Loucy (cell line): ENCODE measurements around the gene SLC35D3.

Source experiments
- EZH2phosphoT487 ChIP-seq: fragments of 200-600 bp; IDR thresholded peaks from 2 replicates; pipeline ENCODE4 v1.6.1; 2018; ENCODE audit warnings: antibody characterized with exemption, mild to moderate bottlenecking, moderate library complexity, borderline replicate concordance
- TF ChIP-seq, protein P1 (sequence below): fragments of 200-600 bp; sonication (generic); conservative IDR thresholded peaks from 2 replicates; pipeline ENCODE4 v1.5.1; 2014; ENCODE audit warnings: mild to moderate bottlenecking, antibody characterized with exemption, low read length

DNA sequence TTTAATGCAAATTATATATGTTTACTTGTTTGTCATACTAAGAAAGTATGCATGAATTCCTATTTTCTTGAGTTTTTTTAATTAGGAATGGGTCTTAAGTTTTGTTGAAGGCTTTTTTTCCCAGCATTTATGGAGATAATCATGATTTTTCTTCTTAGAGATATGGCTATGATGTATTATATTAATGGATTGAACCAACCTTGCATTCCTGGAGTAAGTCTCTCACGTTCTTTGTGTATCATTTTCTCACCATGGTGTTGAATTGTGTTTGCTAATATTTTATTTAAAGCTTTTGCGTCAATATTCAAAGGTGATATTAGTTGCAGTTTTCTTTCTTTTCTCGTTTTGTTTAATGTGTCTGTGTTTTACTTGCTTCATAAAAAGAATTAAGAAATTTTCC is 48.4 kb upstream of the SLC35D3 start:
- TF ChIP-seq, protein P1, sequence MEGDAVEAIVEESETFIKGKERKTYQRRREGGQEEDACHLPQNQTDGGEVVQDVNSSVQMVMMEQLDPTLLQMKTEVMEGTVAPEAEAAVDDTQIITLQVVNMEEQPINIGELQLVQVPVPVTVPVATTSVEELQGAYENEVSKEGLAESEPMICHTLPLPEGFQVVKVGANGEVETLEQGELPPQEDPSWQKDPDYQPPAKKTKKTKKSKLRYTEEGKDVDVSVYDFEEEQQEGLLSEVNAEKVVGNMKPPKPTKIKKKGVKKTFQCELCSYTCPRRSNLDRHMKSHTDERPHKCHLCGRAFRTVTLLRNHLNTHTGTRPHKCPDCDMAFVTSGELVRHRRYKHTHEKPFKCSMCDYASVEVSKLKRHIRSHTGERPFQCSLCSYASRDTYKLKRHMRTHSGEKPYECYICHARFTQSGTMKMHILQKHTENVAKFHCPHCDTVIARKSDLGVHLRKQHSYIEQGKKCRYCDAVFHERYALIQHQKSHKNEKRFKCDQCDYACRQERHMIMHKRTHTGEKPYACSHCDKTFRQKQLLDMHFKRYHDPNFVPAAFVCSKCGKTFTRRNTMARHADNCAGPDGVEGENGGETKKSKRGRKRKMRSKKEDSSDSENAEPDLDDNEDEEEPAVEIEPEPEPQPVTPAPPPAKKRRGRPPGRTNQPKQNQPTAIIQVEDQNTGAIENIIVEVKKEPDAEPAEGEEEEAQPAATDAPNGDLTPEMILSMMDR, result no peak
- no peak for TF ChIP-seq EZH2phosphoT487
